HG02938 (cell line): ENCODE measurements around the gene TMC6.
"Not testable (repeated sequence)": the region's sequence is repeated elsewhere in the genome, so short reads cannot be mapped to it uniquely, and the experiment has no call there.

ENCODE experiments used
- ATAC-seq: cut with Tn5 transposase; IDR thresholded peaks from one replicate; pipeline ENCODE4 v1.9.1; 2021; ENCODE audit warnings: mild to moderate bottlenecking, moderate library complexity; ENCODE audit not compliant: unreplicated experiment

The TMC6 gene

DNA sequence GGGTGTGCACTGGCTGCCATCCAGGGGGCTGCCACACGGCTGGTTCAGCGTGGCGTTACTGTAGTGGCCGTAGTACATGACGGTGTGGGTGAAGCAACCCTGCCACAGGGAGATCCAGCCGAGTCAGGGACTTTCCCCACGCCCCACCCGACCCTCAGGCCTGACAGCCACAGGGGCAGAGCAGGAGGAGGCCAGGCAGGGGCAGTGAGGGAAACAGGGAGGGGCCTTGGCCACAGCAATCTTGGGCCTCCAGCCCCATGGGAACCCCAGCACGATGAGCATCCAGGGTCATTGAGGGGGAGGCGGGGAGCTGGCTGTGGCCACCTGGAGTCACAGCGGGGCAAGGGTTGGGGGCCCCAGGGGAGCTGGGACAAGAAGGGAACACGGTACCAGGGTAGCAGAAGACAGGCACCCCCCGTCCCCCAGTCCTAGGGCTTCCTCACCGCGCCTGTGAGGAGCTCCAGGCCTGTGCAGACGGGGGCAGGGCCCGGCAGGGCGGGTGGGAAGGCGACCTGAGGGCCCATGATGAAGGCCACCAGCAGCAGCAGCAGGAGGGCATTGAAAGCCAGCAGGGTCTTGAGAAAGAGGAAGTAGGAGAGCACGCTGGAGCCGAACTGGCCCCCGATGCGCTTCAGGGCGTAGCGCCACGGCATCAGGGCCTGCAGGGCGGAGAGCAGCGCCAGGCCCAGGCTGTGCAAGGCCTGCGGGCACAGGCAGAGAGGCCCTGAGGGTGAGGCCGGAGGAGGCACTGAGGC, 4.3 kb downstream of the TMC6 start:
- ATAC-seq: no peak

DNA sequence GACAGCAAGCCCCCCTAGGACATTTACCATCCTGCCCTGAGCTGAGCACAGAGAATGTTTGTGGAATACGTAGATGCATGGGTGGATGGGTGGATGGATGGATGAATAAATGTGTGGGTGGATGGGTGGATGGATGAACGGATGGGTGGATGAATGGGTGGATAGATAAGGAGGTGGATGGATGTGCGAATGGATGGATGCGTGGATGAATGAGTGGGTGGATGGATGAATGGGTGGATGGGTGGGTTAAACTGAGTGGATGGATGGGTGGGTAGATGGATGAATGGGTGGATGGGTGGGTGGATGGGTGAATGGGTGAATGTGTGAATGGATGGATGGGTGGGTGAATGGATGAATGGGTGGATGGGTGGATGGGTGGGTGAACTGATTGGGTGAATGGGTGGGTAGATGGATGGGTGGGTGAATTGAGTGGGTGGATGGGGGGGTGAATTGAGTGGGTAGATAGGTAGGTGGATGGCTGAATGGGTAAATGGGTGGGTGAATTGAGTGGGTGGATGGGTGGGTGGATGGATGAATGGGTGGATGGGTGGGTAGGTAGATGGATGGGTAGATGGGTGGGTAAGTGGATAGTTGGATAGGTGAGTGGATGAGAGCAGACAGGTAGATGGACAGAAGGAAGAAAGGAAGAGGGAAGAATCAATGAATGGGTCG, 5.2 kb downstream of the TMC6 start:
- ATAC-seq: no peak

DNA sequence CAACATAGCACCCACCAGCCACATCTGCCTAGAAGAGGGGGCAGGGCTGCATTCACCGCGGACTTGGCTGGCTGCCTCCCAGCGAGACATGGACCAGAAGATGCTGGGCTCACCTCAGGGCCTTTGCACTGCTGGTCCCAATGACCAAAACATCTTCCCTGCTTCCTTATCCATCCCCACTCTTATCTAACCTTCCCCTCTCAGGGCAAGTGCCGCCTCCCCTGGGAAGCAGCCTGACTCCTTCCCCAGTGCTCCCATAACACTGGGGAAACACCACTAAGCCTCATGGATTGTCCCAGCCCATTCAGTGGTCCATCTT, 5.7 kb downstream of the TMC6 start:
- no peak for ATAC-seq

DNA sequence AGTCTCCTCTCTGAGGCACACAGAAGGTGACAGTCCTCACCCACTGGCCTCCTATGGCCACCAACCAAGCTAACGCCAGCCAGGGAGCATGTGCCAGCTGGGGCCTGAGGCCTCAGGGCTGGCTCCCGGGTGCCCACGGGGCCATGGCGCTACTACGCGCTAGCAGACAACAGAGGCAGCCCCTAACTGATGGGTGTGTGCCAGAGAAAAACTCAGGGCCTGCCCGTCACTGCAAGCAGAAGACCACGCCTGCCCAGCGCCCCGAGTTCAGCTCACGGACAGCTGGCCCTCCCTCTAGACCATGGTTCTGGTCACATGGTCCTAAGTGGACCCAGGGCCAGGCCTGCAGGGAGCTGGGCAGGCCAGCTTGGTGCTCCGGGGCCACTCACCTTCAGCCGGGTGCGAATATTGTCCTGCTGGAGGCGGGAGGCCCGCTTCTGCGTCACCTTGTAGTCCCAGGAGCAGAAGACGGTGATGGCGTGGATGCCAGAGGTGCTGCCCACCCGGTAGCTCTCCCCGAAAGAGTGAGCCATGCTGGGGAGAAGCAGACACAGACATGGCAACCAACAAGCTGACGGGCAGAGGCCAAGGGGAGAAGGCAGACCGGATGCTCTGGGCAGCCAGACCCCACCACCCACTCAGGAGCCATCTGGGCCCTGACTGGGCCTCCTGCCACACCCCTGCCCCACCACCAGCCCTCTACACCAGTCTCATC, 6.2 kb downstream of the TMC6 start:
- ATAC-seq: no peak

DNA sequence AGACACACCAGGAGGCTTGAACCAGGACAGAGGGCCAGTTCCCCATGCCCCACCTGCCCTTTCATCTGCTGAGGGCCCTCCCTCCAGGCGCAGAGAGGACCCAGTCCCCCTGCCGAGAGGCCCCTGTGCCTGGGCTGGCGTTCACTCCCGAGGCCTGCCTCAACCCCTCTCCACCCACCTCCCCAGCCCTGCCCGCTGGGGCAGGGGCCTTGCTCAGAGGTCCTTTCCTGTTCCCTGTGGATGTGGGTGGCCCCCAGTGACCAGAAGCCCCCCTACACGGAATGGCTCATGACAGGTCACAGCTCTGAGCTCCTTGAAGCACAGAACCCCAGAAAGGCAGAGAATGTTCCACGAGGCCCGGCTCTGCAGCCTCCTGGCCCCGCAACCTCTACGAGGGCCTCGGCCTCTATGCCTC, 6.7 kb downstream of the TMC6 start:
- no peak for ATAC-seq

DNA sequence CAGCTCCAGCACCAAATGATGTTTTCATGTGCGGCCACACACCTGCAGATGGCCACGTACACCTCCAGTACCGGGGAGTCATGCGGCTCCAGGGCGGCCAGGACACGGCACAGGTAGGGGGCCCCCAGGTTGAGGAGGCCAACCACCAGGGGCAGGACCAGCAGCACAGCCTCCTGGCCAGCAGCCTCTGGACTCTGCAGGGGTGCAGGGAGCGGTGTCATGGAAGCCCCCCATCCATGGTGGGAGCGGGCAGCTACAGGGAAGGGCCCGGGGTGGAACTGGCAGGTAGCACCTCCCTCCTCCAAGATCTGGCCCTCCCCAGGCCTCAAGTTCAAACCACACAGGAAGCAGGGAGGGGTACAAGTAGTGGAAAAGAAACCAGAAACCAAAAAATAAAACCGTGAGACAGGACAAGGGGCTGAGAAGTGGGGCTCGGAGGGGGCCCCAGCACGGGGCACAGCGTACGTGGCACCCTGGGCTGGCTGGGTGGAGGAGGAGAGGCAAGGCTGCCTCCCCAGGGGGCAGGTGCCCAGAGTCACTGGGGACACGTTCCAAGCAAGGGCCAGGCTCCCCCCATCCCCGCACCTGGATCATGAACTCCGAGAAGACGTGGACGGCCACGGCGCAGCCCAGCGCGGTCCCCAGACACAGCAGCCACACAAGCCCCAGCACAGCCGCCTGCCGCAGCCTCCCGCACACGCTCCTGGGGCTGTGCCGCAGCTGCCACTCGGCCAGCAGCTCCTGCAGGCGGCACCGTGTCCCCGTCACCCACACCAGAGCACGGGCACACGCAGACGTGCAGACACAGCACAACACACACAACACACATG, 7.4 kb downstream of the TMC6 start:
- no peak for ATAC-seq

DNA sequence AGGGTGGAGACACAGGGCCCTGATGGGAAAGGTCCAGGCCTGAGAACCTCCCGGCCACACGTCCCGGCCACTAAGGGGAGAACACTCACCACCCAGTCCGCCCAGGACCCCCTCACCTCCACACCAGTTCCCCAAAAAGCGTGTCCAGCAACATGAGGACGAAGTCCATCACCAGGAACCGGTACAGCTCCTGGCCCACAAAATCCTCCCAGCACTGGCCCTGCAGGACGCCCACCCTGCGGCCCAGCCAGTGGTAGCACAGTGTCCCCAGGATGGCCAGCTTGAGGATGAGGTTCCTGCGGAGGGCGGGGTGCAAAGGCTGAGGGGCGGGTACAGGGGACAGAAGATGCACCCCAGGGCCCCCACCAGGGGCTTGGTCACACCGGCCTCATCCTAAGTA, 8.0 kb downstream of the TMC6 start:
- no peak for ATAC-seq

DNA sequence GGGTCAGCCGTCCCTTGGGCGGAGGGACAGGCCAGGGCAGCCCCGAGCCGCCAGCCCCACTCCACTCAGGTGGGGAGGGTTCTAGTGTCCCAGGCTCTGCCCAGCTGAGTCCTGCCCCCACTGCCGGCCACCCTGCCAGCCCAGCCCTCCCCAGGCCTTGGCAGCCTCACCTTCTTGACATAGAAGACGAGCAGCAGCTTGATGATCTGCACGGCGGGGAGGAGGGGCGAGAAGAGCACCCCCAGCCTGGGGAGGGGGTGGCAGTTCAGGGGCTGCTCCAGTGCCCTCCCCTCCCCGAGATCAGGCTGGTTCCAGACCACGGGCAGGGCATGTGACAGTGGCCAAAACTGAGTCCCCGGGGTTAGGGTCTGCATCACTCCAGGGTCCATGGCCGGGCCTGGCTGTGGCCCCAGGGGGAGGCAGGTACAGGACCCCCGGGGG, 9.7 kb downstream of the TMC6 start:
- no peak for ATAC-seq

DNA sequence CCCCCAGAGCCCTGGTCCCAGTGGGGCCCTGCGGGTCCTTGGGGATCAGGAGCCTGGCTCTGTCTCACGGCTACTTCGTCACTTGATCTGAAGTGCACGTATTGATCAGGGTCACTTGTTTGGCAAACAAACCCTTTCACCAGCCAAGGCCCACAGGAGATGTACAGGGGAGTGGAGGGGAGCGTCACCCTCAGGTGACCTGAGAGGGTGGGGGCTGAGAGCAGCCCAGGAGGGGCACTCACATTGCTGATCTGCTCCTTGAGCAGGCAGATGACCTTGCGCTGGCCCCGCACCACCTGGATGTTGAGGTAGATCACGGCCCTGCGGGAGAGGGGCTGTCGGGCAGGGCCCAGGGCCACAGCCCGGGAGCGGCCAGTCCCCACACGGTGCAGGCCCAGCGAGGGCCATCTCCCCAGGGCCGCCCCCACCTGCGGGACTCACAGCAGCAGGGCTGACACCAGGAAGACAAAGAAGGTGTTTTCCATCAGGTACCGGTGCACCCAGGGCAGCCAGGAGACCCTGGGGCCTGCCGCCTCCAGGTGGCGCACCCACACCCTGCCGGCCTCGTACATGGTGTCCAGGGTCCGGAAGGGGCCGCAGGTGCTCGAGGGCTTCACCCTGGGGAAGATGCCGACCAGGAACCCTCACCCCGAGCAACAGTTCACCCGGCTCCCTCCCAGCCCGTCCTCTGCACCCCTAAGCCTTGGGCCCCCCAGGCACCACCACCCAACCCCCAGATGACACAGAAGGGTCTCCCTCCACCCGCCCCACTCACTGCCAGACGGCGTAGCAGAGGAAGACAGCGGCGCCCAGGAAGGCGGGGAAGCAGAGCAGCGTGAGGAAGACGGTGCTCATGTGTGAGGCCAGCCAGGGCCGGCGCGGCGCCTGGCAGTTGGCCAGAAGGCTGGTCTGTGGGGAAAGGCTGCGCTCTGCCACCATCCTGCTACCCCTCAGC, 11.3 kb downstream of the TMC6 start:
- ATAC-seq: no peak

DNA sequence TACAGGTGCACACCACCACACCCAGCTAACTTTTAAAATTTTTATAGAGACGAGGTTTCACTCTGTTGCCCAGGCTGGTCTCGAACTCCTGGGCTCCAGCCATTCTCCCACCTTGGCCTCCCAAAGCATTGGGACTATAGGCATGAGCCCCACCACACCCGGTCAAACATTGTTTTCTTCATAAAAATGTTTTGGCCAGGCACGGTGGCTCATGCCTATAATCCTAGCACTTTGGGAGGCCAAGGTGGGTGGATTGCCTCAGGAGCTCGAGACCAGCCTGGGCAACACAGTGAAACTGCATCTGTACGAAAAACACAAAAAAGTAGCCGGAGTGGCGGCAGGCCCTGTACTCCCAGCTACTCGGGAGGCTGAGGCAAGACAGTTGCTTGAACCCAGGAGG, 12.1 kb downstream of the TMC6 start:
- no peak for ATAC-seq

DNA sequence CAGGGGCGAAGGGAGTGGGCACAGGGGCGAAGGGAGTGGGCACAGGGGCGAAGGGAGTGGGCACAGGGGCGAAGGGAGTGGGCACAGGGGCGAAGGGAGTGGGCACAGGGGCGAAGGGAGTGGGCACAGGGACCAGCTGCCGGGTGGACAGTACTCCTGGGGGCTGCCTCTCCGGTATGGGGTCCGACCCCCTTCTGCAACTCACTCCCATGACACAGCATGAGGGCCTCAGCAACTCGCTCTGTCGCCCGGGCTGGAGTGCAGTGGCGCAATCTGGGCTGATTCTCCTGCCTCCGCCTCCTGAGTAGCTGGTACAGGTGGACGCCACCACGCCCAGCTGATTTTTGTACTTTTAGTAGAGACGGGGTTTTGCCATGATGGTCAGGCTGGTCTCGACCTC, 12.8 kb downstream of the TMC6 start:
- not testable (repeated sequence) for ATAC-seq

DNA sequence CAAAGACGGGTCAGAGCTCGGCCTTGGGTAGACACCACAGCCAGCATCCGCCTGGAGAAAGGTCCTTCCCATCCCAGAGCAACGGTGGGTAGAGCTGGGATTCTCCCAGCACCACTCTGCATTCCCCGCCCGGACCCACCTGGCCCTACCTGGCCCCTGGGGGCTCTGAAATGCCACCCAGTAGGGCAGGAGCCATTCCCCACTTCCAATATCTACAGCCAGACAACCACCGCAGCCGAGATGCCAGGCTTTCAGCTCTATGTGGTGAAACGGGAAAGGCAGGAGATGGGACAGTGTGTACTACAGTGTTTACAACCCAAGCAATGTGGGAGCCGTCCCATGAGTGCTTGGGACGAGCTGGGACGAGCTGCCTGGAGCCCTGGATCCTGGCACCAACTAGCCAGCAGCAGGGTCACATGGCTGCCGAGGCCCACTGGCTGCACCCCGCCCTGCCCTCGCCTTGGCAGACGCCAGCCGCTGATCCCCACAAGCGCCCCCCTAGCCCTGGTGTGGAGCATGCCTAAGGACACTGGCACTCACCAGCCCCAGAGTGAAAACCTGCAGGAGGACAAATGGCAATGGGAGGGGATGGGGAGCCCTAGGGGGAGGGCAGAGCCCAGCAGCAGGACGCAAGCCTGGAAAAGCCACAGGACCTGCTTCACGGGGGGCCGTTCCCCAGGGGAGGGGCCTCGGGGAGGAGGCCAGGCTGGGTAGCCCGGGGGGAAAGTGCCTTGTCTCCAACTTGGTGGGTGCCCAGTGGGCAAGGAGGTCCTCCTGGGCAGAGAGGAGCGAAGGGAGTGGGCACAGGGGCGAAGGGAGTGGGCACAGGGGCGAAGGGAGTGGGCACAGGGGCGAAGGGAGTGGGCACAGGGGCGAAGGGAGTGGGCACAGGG, 13.5 kb downstream of the TMC6 start:
- no peak for ATAC-seq

DNA sequence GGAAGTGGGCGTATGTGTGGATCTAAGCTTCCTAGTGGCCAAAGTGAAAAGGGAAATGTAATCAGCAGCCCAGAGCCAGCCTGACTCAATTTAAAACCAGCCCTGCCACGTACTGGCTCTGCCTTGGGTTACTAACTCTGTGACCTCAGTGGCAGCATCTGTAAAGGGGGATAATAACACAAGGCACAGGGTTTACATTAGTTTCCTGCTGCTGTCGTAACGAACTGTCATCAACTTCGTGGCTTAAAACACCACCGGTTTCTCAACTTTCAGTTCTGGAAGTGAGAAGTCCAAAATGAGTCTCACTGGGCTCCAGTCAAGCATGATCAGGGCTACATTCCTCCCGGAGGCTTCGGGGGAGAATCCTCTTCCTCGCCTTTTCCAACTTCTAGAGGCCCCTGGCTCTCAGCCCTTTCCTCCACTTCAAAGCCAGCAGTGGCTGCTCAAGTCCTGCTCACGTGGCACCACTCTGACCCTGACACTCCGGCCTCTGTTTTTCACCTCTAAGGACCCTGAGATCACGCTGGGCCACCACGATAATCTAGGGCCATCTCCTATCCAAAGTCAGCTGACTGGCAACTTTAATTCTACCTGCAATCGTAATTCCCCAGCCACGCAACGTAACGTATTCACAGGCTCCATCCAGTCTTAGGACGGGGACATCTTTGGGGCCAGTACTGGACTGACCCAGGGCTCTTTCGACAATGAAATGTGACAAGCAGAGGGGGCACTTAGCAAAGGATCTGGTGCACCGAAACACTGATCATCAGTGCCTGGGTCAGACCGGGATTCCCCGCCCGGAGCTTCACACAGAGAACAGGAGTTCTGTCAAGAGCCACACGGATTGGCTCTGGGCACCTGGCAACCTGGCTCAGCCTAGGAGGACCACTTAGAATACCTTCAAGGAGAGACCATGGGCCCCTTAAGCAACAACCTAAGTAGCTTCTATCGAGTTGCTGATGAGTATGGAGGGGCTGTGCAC, 14.5 kb downstream of the TMC6 start:
- no peak for ATAC-seq

DNA sequence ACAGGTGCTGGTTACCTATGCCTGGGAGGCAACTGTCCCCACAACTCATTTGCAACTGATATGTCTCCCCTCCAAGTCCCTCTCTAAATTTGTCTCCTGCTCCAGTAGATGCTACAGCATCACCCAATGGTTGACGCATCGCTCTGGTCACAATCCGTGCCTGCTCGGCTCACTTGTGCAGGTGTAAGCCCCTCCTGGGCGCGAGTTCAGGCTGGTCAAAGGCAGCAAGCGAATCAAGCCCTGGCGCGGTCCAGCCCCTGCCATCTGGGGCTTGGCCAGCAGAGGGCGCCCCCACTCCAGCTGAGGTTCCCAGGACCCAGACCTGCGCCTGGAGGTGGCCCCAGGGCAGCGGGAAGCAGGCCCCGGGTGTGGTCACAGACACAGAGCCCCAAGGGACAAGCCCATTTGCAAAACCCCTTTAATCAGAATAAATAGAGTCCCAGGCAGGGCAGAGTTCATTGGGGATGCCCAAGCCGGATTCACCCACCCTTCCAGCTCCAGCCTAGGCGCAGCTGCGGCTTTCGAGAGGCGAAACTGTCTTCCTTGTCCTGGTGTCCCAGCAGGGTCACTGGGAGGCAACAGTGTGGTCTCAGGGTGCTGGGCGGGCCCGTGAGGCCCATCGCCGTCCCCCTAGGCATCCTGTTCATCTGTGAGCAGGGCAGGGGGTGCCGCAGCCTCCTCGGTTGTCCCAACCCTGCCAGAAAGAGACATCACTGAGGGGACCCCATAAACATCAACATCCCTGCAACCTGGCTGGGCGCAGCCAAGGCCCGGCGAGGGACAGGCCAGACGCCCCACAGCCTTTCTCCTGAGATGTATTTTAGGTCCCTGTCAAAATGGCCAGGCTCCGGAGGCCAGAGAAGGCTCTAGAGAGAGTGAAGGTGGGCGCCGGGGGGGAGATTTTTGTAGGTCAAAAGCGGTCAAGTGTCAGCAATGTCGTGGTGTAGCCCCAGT, 15.8 kb downstream of the TMC6 start:
- ATAC-seq: no peak

DNA sequence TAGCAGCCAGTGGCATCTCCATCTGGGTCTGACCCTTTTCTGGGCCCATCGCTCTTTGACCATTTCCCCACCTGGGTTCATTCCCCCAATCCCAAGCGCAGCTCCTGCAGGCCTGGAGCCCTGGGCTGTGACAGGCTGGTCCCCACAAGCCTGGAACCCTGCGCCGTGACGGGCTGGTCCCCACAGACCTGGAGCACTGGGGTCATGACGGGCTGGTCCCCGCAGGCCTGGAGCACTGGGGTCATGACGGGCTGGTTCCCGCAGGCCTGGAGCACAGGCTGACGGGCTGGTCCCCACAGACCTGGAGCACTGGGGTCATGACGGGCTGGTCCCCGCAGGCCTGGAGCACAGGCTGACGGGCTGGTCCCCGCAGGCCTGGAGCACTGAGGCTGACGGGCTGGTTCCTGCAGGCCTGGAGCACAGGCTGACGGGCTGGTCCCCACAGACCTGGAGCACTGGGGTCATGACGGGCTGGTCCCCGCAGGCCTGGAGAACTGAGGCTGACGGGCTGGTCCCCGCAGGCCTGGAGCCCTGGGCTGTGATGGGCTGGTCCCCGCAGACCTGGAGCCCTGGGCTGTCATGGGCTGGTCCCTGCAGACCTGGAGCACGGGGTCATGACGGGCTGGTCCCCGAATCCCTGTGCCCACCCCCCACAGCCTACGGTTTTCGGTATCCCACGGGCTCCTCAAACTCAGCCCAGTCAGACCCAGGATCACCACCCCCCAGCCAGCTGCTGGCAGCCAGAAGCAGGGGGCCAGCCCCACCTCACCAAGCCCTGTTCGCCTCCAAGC, 16.6 kb downstream of the TMC6 start:
- ATAC-seq: no peak
